A549 (cell line): ENCODE results near the gene ABHD12. TPM values are rescaled to one million over a fixed set of nuclear protein-coding genes. Genes with fewer than 3 reads are reported as not detected.

Experiments
- ATAC-seq, 2 experiments: fragments of 200-7000 bp in 1 of 2; fragments of >200 bp in 1 of 2; cut with Nextera tagmentation in 1 of 2; cut with Tn5 transposase in 1 of 2; 3 replicates each; pipeline versions ENCODE4 v1.8.0 to v1.9.1; 2018 to 2020; ENCODE audit warnings: mild to moderate bottlenecking in 1 of 2, moderate library complexity in 1 of 2
- CTCF ChIA-PET: fragments of 300-600 bp; sonication (Branson Sonifier 250); formaldehyde crosslinking; extraction: SDS; loops from one replicate; lab custom pipeline; 2021; ENCODE audit warnings: antibody characterized with exemption, inconsistent platforms; lab: Yijun Ruan, JAX
- POLR2A ChIA-PET: fragments of 350-600 bp; formaldehyde crosslinking; extraction: SDS; loops from one replicate; lab custom pipeline; 2021; ENCODE audit warnings: antibody characterized with exemption, inconsistent platforms; lab: Yijun Ruan, JAX
- DNase-seq, 2 experiments: peaks; one replicate each; pipeline versions ENCODE4 v3.0.0 to v3.0.0-alpha.2; 2011 to 2016; ENCODE audit warnings: low read depth in 1 of 2, low spot score in 1 of 2
- FAIRE-seq: peaks from 2 replicates; lab custom pipeline; 2011; peaks lifted over from hg19 to GRCh38; lab: Jason Lieb, UNC
- H3K27ac ChIP-seq, 2 experiments: fragments of >200 bp; sonication (Bioruptor Twin); formaldehyde crosslinking; 3 replicates each; pipeline ENCODE4 v1.5.1; 2016 to 2017
- H3K4me1 ChIP-seq: fragments of >200 bp; sonication (Bioruptor Twin); formaldehyde crosslinking; 3 replicates; pipeline ENCODE4 v1.6.1; 2016
- H3K4me2 ChIP-seq: fragments of >200 bp; sonication (Bioruptor Twin); formaldehyde crosslinking; 3 replicates; pipeline ENCODE4 v1.6.1; 2016
- H3K4me3 ChIP-seq: fragments of >200 bp; sonication (Bioruptor Twin); formaldehyde crosslinking; 3 replicates; pipeline ENCODE4 v1.5.1; 2016
- H3K9me3 ChIP-seq: fragments of >200 bp; sonication (Bioruptor Twin); formaldehyde crosslinking; 3 replicates; pipeline ENCODE4 v1.6.1; 2016
- ATOH8 ChIP-seq: fragments of 250-450 bp; sonication (Bioruptor Pico); IDR thresholded peaks from 2 replicates; pipeline ENCODE4 v1.5.0; 2020; ENCODE audit warnings: low read depth, mild to moderate bottlenecking, moderate library complexity
- CEBPB ChIP-seq, 2 experiments: fragments of >200 bp in 1 of 2; sonication (Bioruptor Twin) in 1 of 2; formaldehyde crosslinking in 1 of 2; IDR thresholded peaks; 2 replicates each; pipeline ENCODE4 v1.6.1; 2012 to 2016
- ESRRA ChIP-seq: fragments of 150-350 bp; IDR thresholded peaks from 2 replicates; pipeline ENCODE4 v1.6.1; 2014; ENCODE audit warnings: mild to moderate bottlenecking, low read length, borderline replicate concordance
- FOSL2 ChIP-seq, 2 experiments: fragments of 450-650 bp in 1 of 2; fragments of >200 bp in 1 of 2; sonication (Bioruptor Twin) in 1 of 2; formaldehyde crosslinking; IDR thresholded peaks; 2 replicates each; pipeline versions ENCODE4 v1.5.0 to v1.6.1; 2016 to 2020; ENCODE audit warnings: mild to moderate bottlenecking in 1 of 2, moderate library complexity in 1 of 2
- GATA3 ChIP-seq: IDR thresholded peaks from 2 replicates; pipeline ENCODE4 v1.6.1; 2012; ENCODE audit warnings: borderline replicate concordance
- HOXB13 ChIP-seq: fragments of 250-450 bp; sonication (Bioruptor Pico); IDR thresholded peaks from 2 replicates; pipeline ENCODE4 v1.5.0; 2020; ENCODE audit warnings: low read depth, mild to moderate bottlenecking, moderate library complexity
- RAD21 ChIP-seq, 2 experiments: fragments of >200 bp in 1 of 2; sonication (Bioruptor Twin) in 1 of 2; formaldehyde crosslinking in 1 of 2; IDR thresholded peaks in 1 of 2; conservative IDR thresholded peaks in 1 of 2; 2 replicates in 1 of 2; 3 replicates in 1 of 2; pipeline ENCODE4 v1.6.1; 2012 to 2018; ENCODE audit warnings: inconsistent platforms in 1 of 2
- REST ChIP-seq: fragments of 200-600 bp; sonication (generic); IDR thresholded peaks from 2 replicates; pipeline ENCODE4 v1.6.1; 2016; ENCODE audit warnings: antibody characterized with exemption, mild to moderate bottlenecking, moderate library complexity
- RNF2 ChIP-seq: fragments of 200-600 bp; sonication (generic); IDR thresholded peaks from 2 replicates; pipeline ENCODE4 v1.6.1; 2016; ENCODE audit warnings: low read depth, mild to moderate bottlenecking, antibody characterized with exemption, moderate library complexity, borderline replicate concordance
- TFCP2L1 ChIP-seq: fragments of 250-450 bp; sonication (Bioruptor Pico); IDR thresholded peaks from 2 replicates; pipeline ENCODE4 v1.5.0; 2021; ENCODE audit warnings: mild to moderate bottlenecking
- TP53 ChIP-seq: fragments of 250-450 bp; sonication (Bioruptor Pico); IDR thresholded peaks from 2 replicates; pipeline ENCODE4 v1.5.0; 2021; ENCODE audit warnings: mild to moderate bottlenecking, moderate library complexity
- USF2 ChIP-seq: fragments of 450-650 bp; IDR thresholded peaks from 2 replicates; pipeline ENCODE4 v1.6.1; 2014; ENCODE audit warnings: antibody characterized with exemption
- ZNF302 ChIP-seq: fragments of 250-450 bp; sonication (Bioruptor Pico); IDR thresholded peaks from 2 replicates; pipeline ENCODE4 v1.9.0; 2021; ENCODE audit warnings: inconsistent platforms, mild to moderate bottlenecking, moderate library complexity
- WGBS: methylation state at CpG from one replicate; pipeline ENCODE4 v1.1.6; 2017; ENCODE audit errors: missing lambda C conversion rate; 5-methylcytosine and 5-hydroxymethylcytosine counted together
- polyA plus RNA-seq, 4 experiments: library from polyadenylated mRNA; depleted of rRNA in 3 of 4; stranded (reverse); fragments of >200 nt; fragmentation: RNase III in 1 of 4; extraction: RNeasy Plus Mini Kit Qiagen cat#74134 plus additional on column Dnase treatment in 1 of 4; gene quantifications; 2 replicates in 3 of 4; 3 replicates in 1 of 4; pipeline ENCODE4 v1.2.3, GENCODE V29; 2011 to 2017

The ABHD12 gene
- polyA plus RNA-seq, 2 of the 4 experiments (the other 2 are of a cell fraction) = 54.3 to 101 TPM

GRCh38 chr20:25346349-25346748, 44.3 kb downstream of the ABHD12 start:
- ChIA-PET POLR2A (no interaction called here), CTCF (interaction anchor here (1.4 kb wide), 1 partner anchor 10 kb away, joined by 4 read pairs; no protein-coding TSS in a partner anchor)
- FAIRE-seq (no peak), DNase-seq (no peak), ATAC-seq (no peak)
- H3K27ac ChIP-seq = no peak overlapping the region
- no peak overlapping the region for H3K4me2 ChIP-seq
- H3K4me3 ChIP-seq = no peak overlapping the region
- 86% methylated on average over 6 of the region's 6 CpGs for WGBS
- TF ChIP-seq RNF2 = no peak
- TF ChIP-seq ATOH8 = no peak
- TF ChIP-seq ZNF302 = no peak
- no peak for TF ChIP-seq RAD21 (conservative IDR thresholded peaks at IDR 0.05 in 1 of 2, IDR thresholded peaks at IDR 0.05 in 1 of 2)
- no peak for TF ChIP-seq TP53 (CRISPR knock-in tag)
- no peak for TF ChIP-seq ESRRA
- TF ChIP-seq REST = no peak
- no peak for TF ChIP-seq CEBPB (IDR thresholded peaks at IDR 0.05)
- no peaks in the 10 kb centered on the region for H3K9me3 ChIP-seq
- H3K4me1 ChIP-seq = 0 out of 3 replicates have a peak, but pooled peaks cover 5% of the 10 kb centered on the region

GRCh38 chr20:25345721-25346120, 44.9 kb downstream of the ABHD12 start:
- ChIA-PET POLR2A (no interaction called here), CTCF (interaction anchor here (0.8 to 1.4 kb wide), 2 partner anchors 10 to 54 kb away, joined by 3 to 4 read pairs; no protein-coding TSS in a partner anchor)
- Histone ChIP-seq H3K4me2 (no peak overlapping the region), H3K4me3 (no peak overlapping the region), H3K27ac (no peak overlapping the region), H3K9me3 (no peaks in the 10 kb centered on the region), H3K4me1 (peaks cover 5% of the 10 kb centered on the region; the same call in 1 of the 3 replicates)
- ATAC-seq (no peak), DNase-seq (no peak), FAIRE-seq (peak; percentile 78)
- 93% methylated on average over 1 of the region's 1 CpG for WGBS
- no peak for TF ChIP-seq USF2
- TF ChIP-seq GATA3 = no peak

GRCh38 chr20:25344634-25345033, 46.0 kb downstream of the ABHD12 start:
- Histone ChIP-seq H3K4me2 (no peak overlapping the region), H3K4me3 (no peak overlapping the region), H3K27ac (no peak overlapping the region), H3K4me1 (peaks cover 11% of the 10 kb centered on the region; the same call in 1 of the 3 replicates), H3K9me3 (no peaks in the 10 kb centered on the region)
- FAIRE-seq (peak; percentile 94), DNase-seq (no peak), ATAC-seq (no peak)
- CTCF ChIA-PET = interaction anchor here (0.6 kb wide), 1 partner anchor 44 kb away, joined by 3 read pairs; no protein-coding TSS in a partner anchor
- POLR2A ChIA-PET = no interaction called here
- no peak for TF ChIP-seq HOXB13 (CRISPR knock-in tag)
- no peak for TF ChIP-seq TFCP2L1 (CRISPR knock-in tag)
- no peak for TF ChIP-seq FOSL2 (IDR thresholded peaks at IDR 0.05)
- 0 out of 2 replicates have a peak, but pooled peaks have one; percentile 10 for TF ChIP-seq FOSL2 (CRISPR knock-in tag; IDR thresholded peaks at IDR 0.05)
- WGBS = 89% methylated on average over 3 of the region's 3 CpGs
